ENCODE results near the gene EDIL3.
A peak's percentile ranks its signal among the peaks of the same experiment; 100 is the strongest.
"Not testable (repeated sequence)": the region's sequence is repeated elsewhere in the genome, so short reads cannot be mapped to it uniquely, and the experiment has no call there.

EDIL3 gene

GRCh38 chr5:84253946-84254345, 130.7 kb downstream of the EDIL3 start:
- no peak for DNase-seq

GRCh38 chr5:84251503-84251902, 133.2 kb downstream of the EDIL3 start:
- no peak for DNase-seq

GRCh38 chr5:84249918-84250630, 134.6 kb downstream of the EDIL3 start:
- no peak for DNase-seq

- peak; percentile 6 for DNase-seq
Measured at GRCh38 chr5:84248013-84248412, 136.7 kb downstream of the EDIL3 start.

- DNase-seq = no peak
Measured at GRCh38 chr5:84242286-84242685, 142.4 kb downstream of the EDIL3 start.

- no peak for DNase-seq
Measured at GRCh38 chr5:84239494-84239893, 145.2 kb downstream of the EDIL3 start.

GRCh38 chr5:84237126-84237525, 147.6 kb downstream of the EDIL3 start:
- DNase-seq = no peak

- DNase-seq = no peak
Measured at GRCh38 chr5:84231433-84231832, 153.2 kb downstream of the EDIL3 start.

- DNase-seq = no peak
Measured at GRCh38 chr5:84229045-84229444, 155.6 kb downstream of the EDIL3 start.

GRCh38 chr5:84228266-84228665, 156.4 kb downstream of the EDIL3 start:
- no peak for DNase-seq

- DNase-seq = no peak
Measured at GRCh38 chr5:84227236-84227635, 157.4 kb downstream of the EDIL3 start.

GRCh38 chr5:84218546-84218945, 166.1 kb downstream of the EDIL3 start:
- DNase-seq = no peak

GRCh38 chr5:84215521-84215920, 169.2 kb downstream of the EDIL3 start:
- no peak for DNase-seq

GRCh38 chr5:84213861-84214260, 170.8 kb downstream of the EDIL3 start:
- no peak for DNase-seq

- DNase-seq = no peak
Measured at GRCh38 chr5:84213212-84213611, 171.5 kb downstream of the EDIL3 start.

GRCh38 chr5:84204772-84205171, 179.9 kb downstream of the EDIL3 start:
- no peak for DNase-seq

GRCh38 chr5:84202136-84202535, 182.5 kb downstream of the EDIL3 start:
- no peak for DNase-seq

GRCh38 chr5:84197538-84197937, 187.1 kb downstream of the EDIL3 start:
- no peak for DNase-seq

GRCh38 chr5:84191281-84191680, 193.4 kb downstream of the EDIL3 start:
- peak; percentile 43 for DNase-seq

GRCh38 chr5:84184857-84185256, 199.8 kb downstream of the EDIL3 start:
- no peak for DNase-seq

- no peak for DNase-seq
Measured at GRCh38 chr5:84181093-84181492, 203.6 kb downstream of the EDIL3 start.

- DNase-seq = no peak
Measured at GRCh38 chr5:84168841-84169240, 215.8 kb downstream of the EDIL3 start.

- DNase-seq = no peak
Measured at GRCh38 chr5:84163671-84164070, 221.0 kb downstream of the EDIL3 start.

GRCh38 chr5:84162695-84163094, 222.0 kb downstream of the EDIL3 start:
- DNase-seq = no peak

GRCh38 chr5:84160650-84161049, 224.0 kb downstream of the EDIL3 start:
- not testable (repeated sequence) for DNase-seq

All from NCI-H2227 treated with DMSO at 0.1 percent for 48 hours (cell line).